ENCODE results near the gene CACNA1F.

CACNA1F gene

GRCh38 chrX:49189606-49190005, 43.5 kb downstream of the CACNA1F start:
- no peak for DNase-seq (ENCODE audit: extremely low read depth, low read depth)
- TF ChIP-seq CTCF (IDR thresholded peaks at IDR 0.05; ENCODE audit: low read depth, low read length, missing control alignments), result no peak
- H3K4me3 ChIP-seq (replicated peaks; ENCODE audit: low read depth, low read length), result no peak overlapping the region

- H3K4me3 ChIP-seq (replicated peaks; ENCODE audit: low read depth, low read length), result no peak overlapping the region
- TF ChIP-seq CTCF (IDR thresholded peaks at IDR 0.05; ENCODE audit: low read depth, low read length, missing control alignments), result no peak
- DNase-seq (ENCODE audit: extremely low read depth, low read depth), result no peak
Measured at GRCh38 chrX:49188468-49189076, 44.6 kb downstream of the CACNA1F start.

GRCh38 chrX:49187526-49187925, 45.6 kb downstream of the CACNA1F start:
- H3K4me3 ChIP-seq (replicated peaks; ENCODE audit: low read depth, low read length), result no peak overlapping the region
- TF ChIP-seq CTCF (IDR thresholded peaks at IDR 0.05; ENCODE audit: low read depth, low read length, missing control alignments), result no peak
- DNase-seq (ENCODE audit: extremely low read depth, low read depth), result no peak

GRCh38 chrX:49187028-49187394, 46.1 kb downstream of the CACNA1F start:
- no peak for TF ChIP-seq CTCF (IDR thresholded peaks at IDR 0.05; ENCODE audit: low read depth, low read length, missing control alignments)
- H3K4me3 ChIP-seq (replicated peaks; ENCODE audit: low read depth, low read length), result no peak overlapping the region

GRCh38 chrX:49186125-49187027, 46.8 kb downstream of the CACNA1F start, which contains the start of gene PRICKLE3:
TSS of gene PRICKLE3 (minus strand) at chrX:49186373. CDS start at chrX:49186297, 76 bp downstream.
- DNase-seq (ENCODE audit: extremely low read depth, low read depth), result no peak

More at GRCh38 chrX:49187028-49187394, 46.1 kb downstream of the CACNA1F start:
- DNase-seq (ENCODE audit: extremely low read depth, low read depth), result no peak

More at GRCh38 chrX:49186125-49187027, 46.8 kb downstream of the CACNA1F start, which contains the start of gene PRICKLE3:
- H3K4me3 ChIP-seq (replicated peaks; ENCODE audit: low read depth, low read length), result peak within 1 kb of the TSS; percentile 60
- TF ChIP-seq CTCF (IDR thresholded peaks at IDR 0.05; ENCODE audit: low read depth, low read length, missing control alignments), result peak; percentile 35

Data from HFF-Myc (cell line).